Measurements from ENCODE around the gene URB2. TPM values are rescaled to one million over a fixed set of nuclear protein-coding genes. Genes with fewer than 3 reads are reported as not detected.
"Not testable (repeated sequence)": the region's sequence is repeated elsewhere in the genome, so short reads cannot be mapped to it uniquely, and the experiment has no call there.

The URB2 gene
- total and polyA plus RNA-seq, 10 donors = 2.1 to 13.6 (median 9.4) TPM

GRCh38 chr1:229621663-229622062, 4.4 kb upstream of the URB2 start:
- no peak overlapping the region for H3K4me3 ChIP-seq
- no peak for DNase-seq
- intact Hi-C loops (cut with DNase I; ENCODE audit: low total_unique reads) = no loop called here
- peaks cover 13 to 79% (median 37%) of the 10 kb centered on the region in 6 donors for H3K4me1 ChIP-seq
- TF ChIP-seq POLR2AphosphoS5 (IDR thresholded peaks at IDR 0.05) = no peak
- no peak for TF ChIP-seq CTCF (IDR thresholded peaks at IDR 0.05 in 8 of 11, conservative IDR thresholded peaks at IDR 0.05 in 3 of 11)
- TF ChIP-seq POLR2A (IDR thresholded peaks at IDR 0.05) = no peak
- no peaks in the 10 kb centered on the region for H3K36me3 ChIP-seq
- no peaks in the 10 kb centered on the region for H3K27me3 ChIP-seq (replicated peaks in 1 of 7)
- no peaks in the 10 kb centered on the region for H3K9me3 ChIP-seq
- no peak overlapping the region for H3K27ac ChIP-seq
- WGBS, 5 donors = 89 to 100% (median 92%) methylated on average over 2 of the region's 2 CpGs

GRCh38 chr1:229622641-229623120, 3.4 kb upstream of the URB2 start:
- H3K4me1 ChIP-seq = peaks cover 21 to 87% (median 48%) of the 10 kb centered on the region in 6 donors

GRCh38 chr1:229623225-229623624, 2.8 kb upstream of the URB2 start:
- Histone ChIP-seq H3K4me1 (peaks cover 21 to 87% (median 48%) of the 10 kb centered on the region in 6 donors), H3K27me3 (replicated peaks in 1 of 7) (no peaks in the 10 kb centered on the region), H3K9me3 (no peaks in the 10 kb centered on the region), H3K4me3 (no peak overlapping the region), H3K27ac (no peak overlapping the region), H3K36me3 (no peaks in the 10 kb centered on the region)
- intact Hi-C loops (cut with DNase I; ENCODE audit: low total_unique reads) = no loop called here
- TF ChIP-seq CTCF (IDR thresholded peaks at IDR 0.05 in 8 of 11, conservative IDR thresholded peaks at IDR 0.05 in 3 of 11) (no peak), POLR2A (IDR thresholded peaks at IDR 0.05) (no peak), POLR2AphosphoS5 (IDR thresholded peaks at IDR 0.05) (no peak)
- 86 to 95% (median 89%) methylated on average over 5 of the region's 5 CpGs for WGBS, 5 donors
- DNase-seq = no peak

More at GRCh38 chr1:229622641-229623120, 3.4 kb upstream of the URB2 start:
- H3K27ac ChIP-seq; H3K36me3 ChIP-seq; intact Hi-C loops (cut with DNase I; ENCODE audit: low total_unique reads); DNase-seq; H3K4me3 ChIP-seq; H3K27me3 ChIP-seq (replicated peaks in 1 of 7); H3K9me3 ChIP-seq: not testable (repeated sequence)
- 82 to 94% (median 87%) methylated on average over 10 of the region's 10 CpGs for WGBS, 5 donors

GRCh38 chr1:229623838-229624237, 2.2 kb upstream of the URB2 start:
- H3K27me3 ChIP-seq (replicated peaks in 1 of 7) = no peaks in the 10 kb centered on the region
- no peaks in the 10 kb centered on the region for H3K9me3 ChIP-seq
- H3K4me3 ChIP-seq = no peak overlapping the region
- no peak overlapping the region for H3K27ac ChIP-seq
- no peak for DNase-seq
- intact Hi-C loops (cut with DNase I; ENCODE audit: low total_unique reads) = no loop called here
- 63 to 95% (median 79%) methylated on average over 1 of the region's 1 CpG for WGBS, 5 donors
- TF ChIP-seq CTCF (IDR thresholded peaks at IDR 0.05 in 8 of 11, conservative IDR thresholded peaks at IDR 0.05 in 3 of 11) (no peak), POLR2AphosphoS5 (IDR thresholded peaks at IDR 0.05) (no peak), POLR2A (IDR thresholded peaks at IDR 0.05) (no peak)
- peaks cover 0 to 4% (median 0%) of the 10 kb centered on the region in 6 donors for H3K36me3 ChIP-seq
- peaks cover 21 to 89% (median 47%) of the 10 kb centered on the region in 6 donors for H3K4me1 ChIP-seq
